Activated T-cell treated with anti-CD3 and anti-CD28 coated beads for 48 hours (primary cell): ENCODE results near the gene KRTAP16-1.

ENCODE experiments used
- DNase-seq: peaks from one replicate; pipeline ENCODE4 v3.0.0-alpha.2; 2020; ENCODE audit warnings: low read depth

KRTAP16-1 gene

DNA sequence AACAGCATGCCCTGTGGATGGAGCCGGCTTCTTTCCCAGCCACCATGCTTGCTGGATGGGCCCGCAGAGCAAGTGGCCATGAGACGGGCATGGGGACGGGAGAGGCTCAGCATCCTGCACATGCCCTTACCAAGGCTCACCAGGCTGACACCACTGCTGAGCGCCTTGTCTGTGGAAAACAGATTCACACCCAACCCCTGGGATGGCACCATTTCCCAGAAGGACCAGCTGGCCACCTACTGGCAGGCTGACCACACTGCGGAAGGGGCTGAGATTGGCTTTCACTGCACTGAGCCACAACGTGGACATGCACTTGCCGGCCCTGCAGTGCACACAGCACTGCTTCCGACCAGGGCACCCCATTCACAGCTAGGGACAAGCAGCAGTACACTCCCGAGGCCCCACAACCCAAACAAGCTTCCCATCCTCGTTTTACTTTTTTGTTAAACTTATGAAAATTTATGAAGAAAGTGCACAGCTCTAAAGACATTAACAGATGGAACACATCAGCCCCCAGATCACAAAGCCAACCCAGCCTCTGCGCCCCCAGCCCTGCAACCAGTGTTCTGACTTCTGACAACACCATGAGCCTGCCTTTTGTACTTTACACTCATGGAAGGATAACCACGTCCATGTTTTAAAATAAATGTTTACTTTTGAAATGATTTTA is 20.3 kb upstream of the KRTAP16-1 start:
- DNase-seq = no peak

DNA sequence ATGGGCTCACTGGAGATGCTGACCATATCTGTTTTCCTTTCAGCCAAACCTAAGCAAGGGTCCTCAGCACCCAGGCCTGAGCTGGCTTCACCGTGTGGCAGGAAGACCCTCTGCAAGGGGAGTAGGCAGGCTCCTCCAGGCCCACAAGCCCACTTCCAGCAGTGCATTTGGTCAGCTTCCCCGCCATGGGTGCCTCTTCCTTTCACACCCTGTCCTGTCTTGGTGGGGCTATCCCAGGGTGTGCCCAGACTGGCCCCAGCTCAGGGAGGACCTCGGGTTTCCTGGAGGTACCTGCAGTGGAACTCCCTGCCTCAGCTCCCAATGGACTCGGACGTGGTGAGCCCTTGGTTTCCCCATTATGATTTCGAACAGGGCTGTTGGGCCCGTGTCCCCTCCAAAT is 19.1 kb upstream of the KRTAP16-1 start:
- DNase-seq = no peak

DNA sequence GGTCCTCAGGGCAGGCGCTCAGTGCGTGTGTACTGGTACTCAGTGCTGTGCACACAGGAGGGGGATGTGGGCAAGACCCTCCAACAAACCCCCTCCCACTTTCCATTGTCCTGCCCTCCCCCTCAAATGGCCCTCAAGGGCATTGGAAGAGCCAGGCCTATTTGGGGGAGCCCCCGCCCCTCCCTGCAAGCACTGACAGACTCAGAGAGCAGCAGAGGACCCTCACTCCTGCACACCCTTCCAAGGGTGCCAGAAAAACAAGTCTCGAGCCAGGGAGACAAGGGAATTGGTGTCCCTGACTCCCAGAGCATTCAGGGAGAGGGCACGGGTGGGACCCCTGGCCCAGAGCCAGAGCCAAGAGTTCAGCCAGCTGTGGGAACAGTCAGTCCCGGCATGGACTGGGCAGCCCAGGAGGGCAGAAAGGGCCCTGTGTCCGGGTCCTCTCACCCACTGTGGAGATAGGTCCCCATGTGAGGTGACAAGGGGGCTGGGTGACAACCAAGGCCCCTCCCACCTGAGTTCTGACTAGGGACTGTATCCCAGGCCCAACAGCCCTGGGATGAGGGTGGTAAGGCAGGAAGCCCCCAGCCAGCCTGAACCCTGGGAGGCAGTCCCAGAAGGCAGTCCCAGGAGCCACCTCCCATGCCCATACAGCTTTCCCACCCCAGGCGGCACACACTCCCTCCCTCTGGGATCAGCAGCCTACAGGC is 18.5 kb upstream of the KRTAP16-1 start:
- DNase-seq = no peak

DNA sequence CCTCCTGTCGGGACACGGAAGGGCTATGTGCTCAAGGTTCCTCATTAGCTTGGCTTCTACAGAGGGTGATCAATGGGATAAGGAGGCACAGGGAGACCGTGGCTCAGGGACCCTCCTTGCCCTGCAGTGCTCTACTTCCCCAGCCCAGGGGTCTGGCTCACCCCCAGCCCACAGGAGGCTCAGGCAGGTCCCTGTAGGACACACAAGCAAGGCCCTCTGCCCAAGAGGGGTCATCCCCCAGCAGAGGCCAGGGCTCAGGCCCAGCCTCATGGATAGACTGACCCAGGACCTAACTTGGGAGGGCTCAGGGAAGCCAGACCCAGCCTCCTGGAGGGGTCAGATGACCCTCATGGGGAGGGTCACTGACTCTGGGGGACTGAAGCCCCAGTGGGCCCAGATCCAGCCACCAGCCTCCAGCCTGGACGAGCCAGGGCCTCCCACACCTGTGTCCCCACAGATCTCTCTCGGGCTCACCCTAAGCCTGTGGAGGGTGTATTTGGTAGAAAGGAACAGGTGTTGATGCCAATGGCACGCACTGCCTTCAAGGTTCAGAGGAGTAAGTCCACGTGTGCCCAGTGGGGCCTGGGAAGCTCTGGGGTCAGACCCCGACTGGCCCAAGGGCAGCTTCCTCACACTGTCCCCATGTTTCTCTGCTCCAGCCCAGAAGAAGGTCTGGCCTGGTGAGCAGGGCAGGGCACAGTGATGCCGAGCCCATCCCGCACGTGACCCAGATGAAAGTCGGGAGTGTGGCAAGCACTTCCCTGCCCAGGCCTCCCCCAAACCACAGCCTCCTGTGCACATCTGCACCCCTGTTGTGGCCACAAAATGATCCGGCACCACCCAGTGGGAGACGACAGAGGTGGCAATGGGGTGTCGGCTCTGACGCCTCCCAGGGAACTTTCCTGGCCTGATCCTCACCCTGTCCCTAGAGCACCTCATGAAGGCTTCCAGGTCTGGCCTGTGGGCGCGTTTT is 17.4 kb upstream of the KRTAP16-1 start:
- DNase-seq = no peak

DNA sequence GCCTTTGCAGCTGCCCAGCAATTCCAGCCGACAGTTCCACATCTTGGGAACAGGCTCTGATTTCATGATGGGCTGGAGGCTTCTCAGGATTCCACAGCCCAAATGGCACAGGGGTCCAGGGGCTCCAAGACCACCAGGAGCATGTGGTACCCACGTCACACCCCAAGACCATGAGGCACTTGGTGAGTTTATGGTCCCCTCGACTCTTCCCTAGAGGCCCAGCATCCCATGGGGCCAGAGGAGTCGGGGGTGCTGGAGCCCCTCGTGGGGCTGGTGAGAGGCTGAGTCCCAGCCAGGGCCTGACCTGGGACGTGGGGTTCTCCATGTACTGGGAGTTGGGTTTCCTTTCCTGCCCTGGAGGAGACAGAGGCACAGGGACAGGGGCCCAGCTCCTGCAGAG is 16.5 kb upstream of the KRTAP16-1 start:
- no peak for DNase-seq

DNA sequence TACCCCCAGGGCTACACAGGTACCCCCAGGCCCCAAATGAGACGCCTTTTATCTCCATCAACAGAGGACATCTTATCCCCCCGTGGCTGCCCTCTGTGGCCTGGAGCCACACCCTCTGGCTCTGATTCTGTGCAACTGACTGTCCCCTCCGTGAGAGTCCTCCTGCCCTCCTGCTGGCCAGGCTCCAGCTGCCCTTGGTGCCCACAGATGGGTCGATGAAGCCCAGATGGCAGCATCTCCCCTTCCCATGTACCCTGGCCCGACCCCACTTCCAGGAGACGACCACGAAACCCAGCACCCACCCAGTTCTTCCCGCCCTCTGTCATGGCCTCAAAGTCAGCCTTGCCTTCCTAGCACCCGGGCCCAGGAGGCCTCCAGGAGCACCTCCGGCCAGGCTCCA is 16.0 kb upstream of the KRTAP16-1 start:
- no peak for DNase-seq

DNA sequence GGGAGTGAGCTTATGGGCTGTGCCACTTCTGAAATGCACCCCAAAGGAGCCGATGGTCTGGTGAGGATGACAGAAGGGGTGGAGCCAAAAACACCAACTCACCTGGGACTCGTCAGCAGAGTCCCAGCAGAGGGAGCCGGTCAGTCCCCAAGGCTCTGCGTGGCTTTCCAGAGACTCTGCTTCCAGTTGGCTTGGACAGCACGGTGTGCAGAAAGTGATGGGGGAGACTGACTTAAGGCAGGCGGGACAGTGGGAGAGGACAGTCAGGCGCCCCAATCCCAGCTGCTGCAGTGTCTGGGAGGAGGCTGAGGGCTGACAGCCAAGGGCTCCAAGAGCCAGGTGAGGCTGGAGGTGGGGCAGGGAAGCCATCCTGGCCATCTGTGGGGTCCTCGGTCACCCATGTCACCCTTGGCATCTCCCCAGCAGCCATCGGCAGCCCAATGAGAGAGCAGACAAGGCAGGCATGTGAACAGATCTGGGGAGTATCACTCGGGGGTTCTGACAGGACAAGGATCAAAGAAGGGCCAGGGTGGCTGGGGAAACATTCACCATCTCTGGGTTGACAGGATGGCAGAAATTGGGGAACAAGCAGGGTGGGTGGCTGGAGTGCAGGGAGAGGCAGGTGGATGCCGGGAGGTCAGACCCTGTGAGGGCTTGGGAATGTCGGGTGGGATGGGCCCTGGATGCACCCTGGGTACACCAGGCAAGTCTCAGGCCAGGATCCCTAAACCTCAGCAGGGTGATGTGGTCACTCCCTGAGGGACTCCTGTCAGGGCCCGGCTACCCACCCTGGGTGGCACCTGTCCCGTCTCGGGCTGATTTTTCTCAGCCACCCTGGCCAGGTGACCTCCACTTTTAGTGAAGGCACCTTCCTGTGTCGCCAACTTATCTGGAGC is 15.3 kb upstream of the KRTAP16-1 start:
- DNase-seq = no peak

DNA sequence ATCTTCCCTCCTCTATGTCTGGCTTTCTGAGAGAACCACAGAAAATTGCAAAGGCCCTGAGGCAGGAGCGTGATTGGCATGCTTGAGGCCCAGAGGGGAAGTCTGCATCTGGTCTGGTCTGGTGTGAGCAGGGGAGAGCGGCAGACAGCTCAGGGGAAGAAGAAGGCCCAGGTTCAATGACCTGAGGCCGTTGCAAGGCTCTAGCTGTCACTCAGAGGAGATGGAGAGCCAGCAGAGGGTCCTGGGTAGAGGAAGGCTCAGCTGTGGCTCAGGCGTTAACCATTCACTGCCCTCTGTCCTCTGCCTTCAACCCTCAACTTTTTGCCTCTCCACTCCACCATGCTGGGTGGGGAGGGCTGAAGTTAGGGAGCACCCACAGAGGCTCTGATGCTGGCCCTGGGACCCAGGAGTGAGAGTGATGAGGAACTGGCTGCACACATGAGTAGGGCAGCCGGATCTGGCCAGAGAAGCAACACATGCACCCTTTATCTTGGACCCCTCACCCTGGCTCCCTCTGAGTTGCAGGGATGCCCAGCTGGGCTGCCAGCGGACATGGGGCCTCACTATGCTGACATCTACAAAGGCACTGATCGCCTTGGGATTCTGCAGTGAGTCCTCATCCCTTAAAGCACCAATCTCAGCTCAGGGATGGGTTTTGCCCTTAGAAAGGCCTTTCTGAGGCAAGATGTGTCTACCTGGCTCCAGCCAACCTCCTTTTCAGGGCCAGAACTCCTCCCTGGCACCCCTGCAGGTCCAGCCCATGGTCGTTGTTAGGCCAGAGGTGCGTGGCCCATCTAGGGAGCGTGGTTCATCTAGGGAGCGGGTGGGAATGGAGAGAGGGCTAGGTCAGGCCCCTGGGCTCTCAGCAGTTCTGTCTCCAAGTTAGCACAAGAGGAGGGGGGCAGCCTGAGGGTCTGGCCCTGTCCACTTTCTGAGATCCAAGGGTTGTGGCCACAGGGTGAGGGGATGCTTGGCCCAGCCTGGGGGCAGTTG is 14.1 kb upstream of the KRTAP16-1 start:
- no peak for DNase-seq

DNA sequence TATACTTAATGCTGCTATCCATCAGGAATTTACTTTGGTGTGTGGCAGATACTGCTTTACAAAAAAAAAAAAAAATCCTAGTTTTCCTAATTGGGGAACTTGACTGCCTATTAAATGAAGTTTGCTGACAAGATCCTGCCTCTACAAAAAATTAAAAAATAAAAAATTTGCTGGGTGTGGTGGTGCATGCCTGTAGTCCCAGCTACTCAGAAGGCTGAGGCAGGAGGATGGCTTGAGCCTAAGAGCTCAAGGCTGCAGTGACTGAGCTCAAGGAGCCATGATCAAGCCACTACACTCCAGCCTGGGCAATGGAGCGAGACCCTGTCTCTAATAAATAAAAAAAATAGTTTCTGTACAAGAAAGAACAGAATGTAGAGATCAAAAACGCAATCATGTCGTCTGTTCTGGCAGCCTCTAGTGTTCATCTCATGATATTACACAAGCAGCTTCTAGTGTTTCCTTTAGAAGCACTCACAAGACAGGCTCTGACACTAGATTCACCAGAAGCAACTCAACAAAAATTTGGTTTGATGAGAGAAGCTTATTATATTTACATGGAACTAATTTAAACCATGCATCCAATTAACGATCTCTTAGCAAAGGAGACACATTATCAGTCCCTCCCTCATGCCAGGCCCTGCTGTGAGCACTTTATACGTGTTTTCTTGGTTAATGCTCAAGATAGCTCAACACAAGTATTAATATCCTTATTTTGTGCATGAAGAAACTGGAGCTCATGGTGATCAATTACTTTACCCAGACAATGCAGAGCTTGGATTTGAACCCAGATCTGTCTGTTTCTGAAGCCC is 13.2 kb upstream of the KRTAP16-1 start:
- DNase-seq = no peak

DNA sequence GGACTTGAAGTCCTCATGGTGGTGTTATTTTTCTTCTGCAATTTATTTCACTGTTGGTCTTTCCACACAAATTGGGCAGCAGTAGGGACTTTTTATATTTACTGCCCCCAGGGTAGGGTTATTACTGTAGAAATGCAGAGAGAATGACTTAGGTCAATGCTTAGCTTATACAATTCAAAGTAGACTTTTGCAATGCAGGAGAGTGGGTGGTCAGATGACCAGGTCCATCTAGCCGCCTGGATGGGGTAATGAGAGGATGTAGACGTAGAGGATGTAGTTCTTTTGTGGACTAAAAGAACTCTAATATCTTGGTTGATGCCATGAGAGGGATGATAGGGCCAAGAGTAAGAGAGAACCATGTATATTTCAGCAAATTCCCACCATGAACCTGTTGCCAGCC is 9.1 kb upstream of the KRTAP16-1 start:
- DNase-seq = no peak

DNA sequence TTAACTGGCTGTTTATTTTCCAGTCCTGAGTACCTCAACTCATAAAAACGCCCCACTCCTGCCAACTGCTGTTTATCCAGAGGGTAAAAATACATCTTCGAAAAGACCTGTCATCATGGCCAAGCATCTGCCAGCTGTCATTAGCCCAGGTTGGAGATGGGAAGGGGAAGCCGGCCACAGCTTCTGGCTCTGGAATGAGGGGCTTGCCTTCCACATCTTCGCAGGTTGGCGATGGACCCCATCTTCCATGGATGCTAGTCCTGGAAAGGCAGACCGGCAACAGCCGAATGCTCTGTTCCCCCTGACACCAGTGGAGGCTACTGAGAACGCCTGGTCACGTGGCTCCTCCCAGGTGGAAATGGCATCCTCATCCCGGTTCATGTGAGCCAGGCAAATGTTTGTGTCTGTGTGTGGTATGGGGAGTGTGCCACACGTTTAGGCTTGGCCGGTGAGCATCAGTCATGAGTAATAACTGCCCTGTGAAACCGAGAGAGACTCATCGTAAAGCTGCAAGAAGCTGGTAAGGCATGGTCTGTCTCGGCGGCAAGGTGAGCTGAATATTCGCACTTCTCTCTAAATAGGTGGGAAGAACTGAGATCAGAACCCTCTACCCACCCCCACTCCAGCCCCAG is 6.8 kb upstream of the KRTAP16-1 start:
- DNase-seq = no peak

DNA sequence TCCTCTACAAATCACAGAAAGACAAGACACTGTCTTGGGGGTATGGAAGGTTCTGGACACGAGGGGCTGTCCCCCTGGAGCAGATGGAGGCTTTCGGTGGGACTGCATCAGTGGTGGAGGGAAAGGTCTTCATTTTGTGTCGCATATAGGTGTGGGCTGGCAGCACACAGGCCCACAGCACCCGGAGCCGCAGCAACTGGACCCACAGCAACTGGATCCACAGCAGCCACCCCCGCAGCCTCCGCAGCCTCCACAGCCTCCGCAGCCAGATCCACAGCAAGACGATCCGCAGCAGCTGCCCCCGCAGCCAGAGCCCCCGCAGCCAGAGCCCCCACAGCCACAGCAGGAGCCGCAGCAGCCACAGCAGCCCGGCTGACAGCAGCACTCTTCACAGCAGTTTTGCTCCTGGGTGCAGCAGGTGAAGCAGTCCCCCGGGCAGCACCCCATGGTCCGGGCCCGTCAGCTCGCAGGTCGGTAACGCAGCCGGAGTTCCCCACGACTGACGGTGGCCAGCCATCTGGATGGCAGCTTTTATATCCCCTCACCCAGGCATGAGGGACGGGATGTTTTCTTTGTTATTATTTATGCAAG is 6.2 kb upstream of the KRTAP16-1 start, which contains the start of gene KRTAP17-1:
Gene KRTAP17-1, minus strand, starts transcription at position 507 of the 591 bp plus-strand sequence. Its CDS starts 60 bp downstream, at position 447.
- DNase-seq = no peak

DNA sequence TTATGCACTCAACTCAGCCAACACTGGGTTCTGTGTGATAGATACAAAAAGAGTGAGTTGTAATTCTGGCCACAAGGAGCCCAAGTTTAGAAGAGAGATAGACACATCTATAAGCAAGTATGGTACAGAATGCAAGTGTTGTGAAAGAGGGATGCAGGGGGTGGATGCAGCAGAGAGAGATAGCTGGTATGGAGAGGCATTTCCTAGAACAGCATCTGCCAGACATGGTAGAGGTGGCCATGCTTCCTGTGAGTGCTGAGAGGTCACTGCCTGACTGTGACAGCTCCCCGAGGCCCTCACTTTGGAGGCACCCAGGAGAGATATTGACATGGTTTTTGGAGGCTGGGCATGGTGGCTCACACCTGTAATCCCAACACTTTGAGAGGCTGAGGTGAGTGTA is 2.0 kb upstream of the KRTAP16-1 start:
- DNase-seq = no peak

DNA sequence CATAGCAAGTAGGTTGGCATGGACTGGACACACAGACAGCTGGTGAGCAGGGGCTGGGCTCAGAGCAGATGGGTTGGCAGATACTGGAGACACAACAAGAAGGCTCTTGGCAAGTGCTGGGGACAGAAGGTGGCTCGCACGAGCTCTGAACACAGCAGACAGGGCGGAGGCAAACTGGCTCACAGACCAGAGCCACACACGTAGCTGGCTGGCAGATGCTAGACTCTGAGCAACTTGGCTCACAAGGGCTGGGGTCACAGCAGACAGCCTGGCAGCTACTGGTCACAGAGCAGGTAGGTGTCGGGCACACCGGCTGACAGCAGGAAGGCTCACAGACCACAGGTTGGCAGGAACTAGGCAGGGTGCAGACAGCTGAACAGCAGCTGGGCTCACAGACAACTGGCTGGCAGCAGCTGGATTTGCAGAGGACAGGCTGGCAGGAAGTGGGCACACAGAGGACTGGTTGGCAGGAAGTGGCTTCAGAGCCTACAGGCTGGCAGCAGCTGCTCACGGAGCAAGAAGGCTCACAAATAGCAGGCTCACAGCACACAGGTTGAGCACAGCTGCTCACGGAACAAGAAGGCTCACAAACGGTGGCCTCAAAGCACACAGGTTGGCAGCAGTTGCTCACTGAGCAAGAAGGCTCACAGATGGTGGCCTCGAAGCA is 725 bp downstream of the KRTAP16-1 start:
- peak; percentile 35 for DNase-seq

DNA sequence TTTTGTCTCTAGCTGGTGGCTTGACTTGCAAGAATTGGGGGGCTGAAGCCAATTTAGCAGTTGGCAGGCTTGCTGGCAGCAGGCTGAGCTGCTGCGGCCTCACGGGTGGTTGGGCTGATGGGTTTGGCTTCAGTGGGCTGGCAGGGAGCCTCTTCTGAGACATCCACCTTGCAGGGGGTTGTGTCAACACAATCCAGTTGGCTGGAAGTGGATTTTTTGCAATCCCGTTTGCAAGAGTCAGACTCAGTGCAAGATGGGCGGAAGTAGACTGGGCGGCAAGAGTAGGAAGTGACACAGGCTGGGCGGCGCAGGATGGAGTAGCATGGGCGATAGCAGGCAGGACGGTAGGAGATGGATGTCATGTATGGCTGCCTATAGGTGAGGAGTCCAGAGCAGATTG is 1.5 kb downstream of the KRTAP16-1 start:
- no peak for DNase-seq

DNA sequence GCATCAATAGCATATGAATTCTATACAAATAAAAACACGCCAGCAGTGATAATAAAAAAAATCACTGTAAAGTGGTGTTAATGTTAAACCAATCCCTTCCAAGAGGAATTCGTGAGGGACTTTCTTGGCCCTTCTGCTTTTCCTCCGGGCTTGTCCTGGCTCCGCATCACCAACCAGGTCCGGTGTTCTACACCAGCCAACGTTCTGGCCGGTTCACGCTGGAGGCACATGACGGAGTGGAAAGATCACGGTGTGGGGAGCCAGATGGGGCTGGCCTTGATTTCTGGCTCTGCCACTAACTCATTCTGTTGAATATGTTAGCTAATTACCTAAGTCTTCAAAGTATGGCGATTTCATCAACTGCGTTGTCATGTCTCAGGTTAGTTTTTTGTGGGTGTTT is 5.0 kb downstream of the KRTAP16-1 start:
- no peak for DNase-seq

DNA sequence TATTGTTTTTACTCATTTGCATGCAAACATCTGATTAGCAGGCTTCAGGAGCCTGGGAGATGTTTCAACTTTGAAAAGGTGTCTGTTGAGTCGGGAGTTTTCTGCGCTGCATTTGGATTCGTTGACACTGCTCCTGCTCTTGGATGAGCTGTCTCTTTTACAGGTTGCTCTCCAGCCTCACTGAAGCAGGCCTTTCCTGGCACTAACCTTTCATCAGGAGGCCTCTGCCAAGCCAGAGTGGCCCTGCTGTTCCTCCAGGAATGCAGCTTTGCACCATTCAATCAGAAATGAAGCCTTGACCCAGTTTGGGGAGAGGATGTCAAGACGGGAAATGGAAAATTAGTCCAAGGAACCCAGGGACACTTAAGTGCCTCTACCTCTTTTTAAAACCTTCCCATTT is 6.1 kb downstream of the KRTAP16-1 start:
- DNase-seq = no peak
